ENCODE data around the gene FZD4. TPM values are rescaled to one million over a fixed set of nuclear protein-coding genes. Genes with fewer than 3 reads are reported as not detected.
A peak's percentile ranks its signal among the peaks of the same experiment; 100 is the strongest.

FZD4 gene
- total RNA-seq, 1 experiment from 2014 or later: 4.4 TPM

GRCh38 chr11:86919557-86920210 lies 35.5 kb downstream of the FZD4 start:
- H3K36me3 ChIP-seq (ENCODE audit: control insufficient read depth in 1 of 2, insufficient read depth in 2 of 2, low read length in 2 of 2): no peaks in the 10 kb centered on the region
- no peak overlapping the region for H3K9ac ChIP-seq (ENCODE audit: low read length)
- no peak overlapping the region for H3K27ac ChIP-seq (ENCODE audit: low read depth, low read length)
- CTCF ChIA-PET: interaction anchor here (4.2 kb wide), 1 partner anchor 49 kb away, joined by 34 read pairs; no protein-coding TSS in a partner anchor
- no TSS peak for BruUV-seq (replicated peaks)
- peak; percentile 84 for ATAC-seq
- no peak overlapping the region for H3K4me3 ChIP-seq (replicated peaks in 1 of 2; ENCODE audit: low read depth in 1 of 2, low read length in 2 of 2)
- no peak overlapping the region for H3K4me2 ChIP-seq (ENCODE audit: low read length)
- H3K4me1 ChIP-seq (ENCODE audit: control insufficient read depth in 1 of 2, insufficient read depth in 2 of 2, low read length in 2 of 2): peaks cover 12 to 20% of the 10 kb centered on the region in 2 experiments
- no peaks in the 10 kb centered on the region for H4K20me1 ChIP-seq (ENCODE audit: insufficient read depth)
- no peaks in the 10 kb centered on the region for H3K27me3 ChIP-seq (ENCODE audit: insufficient read depth, low read length)
- H3K79me2 ChIP-seq (ENCODE audit: insufficient read depth, low read length): no peaks in the 10 kb centered on the region
- TF ChIP-seq, protein P1, sequence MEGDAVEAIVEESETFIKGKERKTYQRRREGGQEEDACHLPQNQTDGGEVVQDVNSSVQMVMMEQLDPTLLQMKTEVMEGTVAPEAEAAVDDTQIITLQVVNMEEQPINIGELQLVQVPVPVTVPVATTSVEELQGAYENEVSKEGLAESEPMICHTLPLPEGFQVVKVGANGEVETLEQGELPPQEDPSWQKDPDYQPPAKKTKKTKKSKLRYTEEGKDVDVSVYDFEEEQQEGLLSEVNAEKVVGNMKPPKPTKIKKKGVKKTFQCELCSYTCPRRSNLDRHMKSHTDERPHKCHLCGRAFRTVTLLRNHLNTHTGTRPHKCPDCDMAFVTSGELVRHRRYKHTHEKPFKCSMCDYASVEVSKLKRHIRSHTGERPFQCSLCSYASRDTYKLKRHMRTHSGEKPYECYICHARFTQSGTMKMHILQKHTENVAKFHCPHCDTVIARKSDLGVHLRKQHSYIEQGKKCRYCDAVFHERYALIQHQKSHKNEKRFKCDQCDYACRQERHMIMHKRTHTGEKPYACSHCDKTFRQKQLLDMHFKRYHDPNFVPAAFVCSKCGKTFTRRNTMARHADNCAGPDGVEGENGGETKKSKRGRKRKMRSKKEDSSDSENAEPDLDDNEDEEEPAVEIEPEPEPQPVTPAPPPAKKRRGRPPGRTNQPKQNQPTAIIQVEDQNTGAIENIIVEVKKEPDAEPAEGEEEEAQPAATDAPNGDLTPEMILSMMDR (IDR thresholded peaks at IDR 0.05 in 2 of 3, conservative IDR thresholded peaks at IDR 0.05 in 1 of 3; ENCODE audit: borderline replicate concordance in 1 of 3, insufficient read depth in 1 of 3, low read depth in 2 of 3, low read length in 2 of 3): peak; percentile 67 to 77 (median 71)
- TF ChIP-seq RAD21 (IDR thresholded peaks at IDR 0.05; ENCODE audit: low read depth) (peak; percentile 89), YY1 (IDR thresholded peaks at IDR 0.05; ENCODE audit: extremely low read depth, insufficient replicate concordance, low read depth, low read length) (peak; percentile 36), POLR2AphosphoS5 (IDR thresholded peaks at IDR 0.05; ENCODE audit: low read depth, low read length) (no peak)
- POLR2A ChIA-PET: no interaction called here
- H2AFZ ChIP-seq (ENCODE audit: low read depth, low read length, poor library complexity, severe bottlenecking): peak overlapping the region; percentile 6
- H3K9me3 ChIP-seq (ENCODE audit: control insufficient read depth in 1 of 2, insufficient read depth in 1 of 2, low read depth in 1 of 2, low read length in 2 of 2): no peaks in the 10 kb centered on the region
- RAD21 ChIA-PET (ENCODE audit: low non-redundant PET in 1 of 2, low total read pairs in 2 of 2, uncharacterized antibody in 2 of 2, unreplicated experiment in 2 of 2): no interaction called here
- intact Hi-C loops (cut with micrococcal nuclease): loop anchor here (1.0 to 5.0 kb wide), 5 partner anchors 49 to 557 kb away; no protein-coding TSS in a partner anchor
- DNase-seq (ENCODE audit: low read depth, low spot score): peak; percentile 54
- no peaks in the 10 kb centered on the region for H3K9me2 ChIP-seq (ENCODE audit: insufficient read depth)

DNA sequence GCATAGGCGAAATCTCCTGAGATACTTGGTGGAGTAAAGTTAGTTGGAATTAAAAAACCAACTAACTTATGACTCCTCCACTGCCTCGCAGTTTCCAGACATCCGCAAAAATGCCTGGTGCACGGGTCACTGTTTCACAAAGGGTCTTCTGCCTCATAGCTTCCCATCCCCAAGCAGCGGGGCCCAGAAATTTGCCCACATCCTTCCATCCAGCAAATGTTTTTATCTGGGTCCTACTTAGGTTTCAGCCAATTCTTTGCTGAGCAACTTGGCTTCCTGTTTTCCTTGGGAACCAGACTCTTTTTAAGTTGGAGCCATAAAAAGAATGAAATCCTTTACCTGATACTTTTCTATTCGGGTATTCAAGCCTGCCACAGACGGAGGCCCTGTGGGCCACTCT lies 36.2 kb downstream of the FZD4 start:
- TF ChIP-seq CBX3 (IDR thresholded peaks at IDR 0.05; ENCODE audit: low read depth) (no peak), ZBTB33 (IDR thresholded peaks at IDR 0.05; ENCODE audit: extremely low read depth, insufficient replicate concordance, low read length) (no peak), EZH2 (IDR thresholded peaks at IDR 0.05) (no peak), TCF7L2 (IDR thresholded peaks at IDR 0.05; ENCODE audit: borderline replicate concordance, extremely low read depth, insufficient read depth, insufficient read length) (no peak), ELF1 (IDR thresholded peaks at IDR 0.05; ENCODE audit: borderline replicate concordance, low read depth) (no peak), ZFX (IDR thresholded peaks at IDR 0.05) (no peak)
- no peak for DNase-seq (ENCODE audit: low read depth, low spot score)
- ChIA-PET POLR2A (no interaction called here), CTCF (interaction anchor here (1.7 to 4.2 kb wide), 3 partner anchors 49 to 350 kb away, joined by 3 to 34 read pairs (median 5); no protein-coding TSS in a partner anchor), RAD21 (ENCODE audit: low non-redundant PET in 1 of 2, low total read pairs in 2 of 2, uncharacterized antibody in 2 of 2, unreplicated experiment in 2 of 2) (interaction anchor here in 1 of 2 experiments (1.3 kb wide), 1 partner anchor 48 kb away, joined by 4 read pairs; no protein-coding TSS in a partner anchor)
- no peaks in the 10 kb centered on the region for H3K36me3 ChIP-seq (ENCODE audit: control insufficient read depth in 1 of 2, insufficient read depth in 2 of 2, low read length in 2 of 2)
- H3K9me3 ChIP-seq (ENCODE audit: control insufficient read depth in 1 of 2, insufficient read depth in 1 of 2, low read depth in 1 of 2, low read length in 2 of 2): no peaks in the 10 kb centered on the region
- peaks cover 12 to 20% of the 10 kb centered on the region in 2 experiments for H3K4me1 ChIP-seq (ENCODE audit: control insufficient read depth in 1 of 2, insufficient read depth in 2 of 2, low read length in 2 of 2)
- H2AFZ ChIP-seq (ENCODE audit: low read depth, low read length, poor library complexity, severe bottlenecking): peak overlapping the region; percentile 6
- no peaks in the 10 kb centered on the region for H3K79me2 ChIP-seq (ENCODE audit: insufficient read depth, low read length)
- no peaks in the 10 kb centered on the region for H3K27me3 ChIP-seq (ENCODE audit: insufficient read depth, low read length)
- no peaks in the 10 kb centered on the region for H3K9me2 ChIP-seq (ENCODE audit: insufficient read depth)
- BruUV-seq (replicated peaks): no TSS peak
- no peak for ATAC-seq
- H3K4me2 ChIP-seq (ENCODE audit: low read length): no peak overlapping the region
- H3K9ac ChIP-seq (ENCODE audit: low read length): no peak overlapping the region
- no peaks in the 10 kb centered on the region for H4K20me1 ChIP-seq (ENCODE audit: insufficient read depth)
- H3K4me3 ChIP-seq (replicated peaks in 1 of 2; ENCODE audit: low read depth in 1 of 2, low read length in 2 of 2): no peak overlapping the region
- intact Hi-C loops (cut with micrococcal nuclease): loop anchor here (1.0 to 5.0 kb wide), 5 partner anchors 49 to 557 kb away; no protein-coding TSS in a partner anchor
- H3K27ac ChIP-seq (ENCODE audit: low read depth, low read length): no peak overlapping the region
